Measurements from ENCODE around the gene HPCAL4. TPM values are rescaled to one million over a fixed set of nuclear protein-coding genes. Genes with fewer than 3 reads are reported as not detected.

Gene HPCAL4
- total and polyA plus RNA-seq, 10 of the 15 experiments (the other 5 are each of a cell fraction or from before 2014, with no cell fraction given), result 0.05 to 0.18 (median 0.06) TPM; not detected in 5

- TF ChIP-seq KAT2A (conservative IDR thresholded peaks at IDR 0.05; ENCODE audit: control insufficient read depth, low read depth, low read length), result no peak
- TF ChIP-seq FOS (IDR thresholded peaks at IDR 0.05; ENCODE audit: borderline replicate concordance, extremely low read depth, insufficient read length), result no peak
- TF ChIP-seq ASH2L (IDR thresholded peaks at IDR 0.05; ENCODE audit: borderline replicate concordance, low read depth), result no peak
- no peak for TF ChIP-seq MEF2B (IDR thresholded peaks at IDR 0.05; ENCODE audit: partially characterized antibody, poor library complexity, severe bottlenecking)
These were observed 7.3 kb upstream of the HPCAL4 start (continued) for GRCh38 chr1:39698568-39698967.

- H3K79me2 ChIP-seq (ENCODE audit: control insufficient read depth, insufficient read depth, low read length), result no peaks in the 10 kb centered on the region
- ChIA-PET POLR2A (no interaction called here), RAD21 (ENCODE audit: unreplicated experiment) (no interaction called here), CTCF (interaction anchor here (0.6 to 1.6 kb wide), 6 partner anchors 16 to 103 kb away, joined by 3 to 4 read pairs (median 3); partner anchors contain the start of gene NT5C1A), SMC1A (ENCODE audit: uncharacterized antibody, unreplicated experiment) (interaction anchor here (1.2 kb wide), 1 partner anchor 26 kb away, joined by 4 read pairs; no protein-coding TSS in a partner anchor)
- intact Hi-C loops (cut with micrococcal nuclease; ENCODE audit: unreplicated experiment) (no loop called here), in situ Hi-C loops (cut with MboI) (no loop called here)
- TF ChIP-seq EED (IDR thresholded peaks at IDR 0.05; ENCODE audit: low read depth) (no peak), ZZZ3 (IDR thresholded peaks at IDR 0.05; ENCODE audit: control insufficient read depth, insufficient read length, low read depth) (peak; percentile 13), TAF1 (IDR thresholded peaks at IDR 0.05; ENCODE audit: borderline replicate concordance, low read depth, low read length) (no peak), EGR1 (IDR thresholded peaks at IDR 0.05; ENCODE audit: borderline replicate concordance in 1 of 2, low read depth in 2 of 2, low read length in 2 of 2) (no peak), USF1 (IDR thresholded peaks at IDR 0.05; ENCODE audit: borderline replicate concordance, extremely low read length, insufficient read depth, low read depth, low read length) (no peak), LARP7 (IDR thresholded peaks at IDR 0.05) (no peak), IRF3 (IDR thresholded peaks at IDR 0.05) (no peak)
- TF ChIP-seq, protein P1, sequence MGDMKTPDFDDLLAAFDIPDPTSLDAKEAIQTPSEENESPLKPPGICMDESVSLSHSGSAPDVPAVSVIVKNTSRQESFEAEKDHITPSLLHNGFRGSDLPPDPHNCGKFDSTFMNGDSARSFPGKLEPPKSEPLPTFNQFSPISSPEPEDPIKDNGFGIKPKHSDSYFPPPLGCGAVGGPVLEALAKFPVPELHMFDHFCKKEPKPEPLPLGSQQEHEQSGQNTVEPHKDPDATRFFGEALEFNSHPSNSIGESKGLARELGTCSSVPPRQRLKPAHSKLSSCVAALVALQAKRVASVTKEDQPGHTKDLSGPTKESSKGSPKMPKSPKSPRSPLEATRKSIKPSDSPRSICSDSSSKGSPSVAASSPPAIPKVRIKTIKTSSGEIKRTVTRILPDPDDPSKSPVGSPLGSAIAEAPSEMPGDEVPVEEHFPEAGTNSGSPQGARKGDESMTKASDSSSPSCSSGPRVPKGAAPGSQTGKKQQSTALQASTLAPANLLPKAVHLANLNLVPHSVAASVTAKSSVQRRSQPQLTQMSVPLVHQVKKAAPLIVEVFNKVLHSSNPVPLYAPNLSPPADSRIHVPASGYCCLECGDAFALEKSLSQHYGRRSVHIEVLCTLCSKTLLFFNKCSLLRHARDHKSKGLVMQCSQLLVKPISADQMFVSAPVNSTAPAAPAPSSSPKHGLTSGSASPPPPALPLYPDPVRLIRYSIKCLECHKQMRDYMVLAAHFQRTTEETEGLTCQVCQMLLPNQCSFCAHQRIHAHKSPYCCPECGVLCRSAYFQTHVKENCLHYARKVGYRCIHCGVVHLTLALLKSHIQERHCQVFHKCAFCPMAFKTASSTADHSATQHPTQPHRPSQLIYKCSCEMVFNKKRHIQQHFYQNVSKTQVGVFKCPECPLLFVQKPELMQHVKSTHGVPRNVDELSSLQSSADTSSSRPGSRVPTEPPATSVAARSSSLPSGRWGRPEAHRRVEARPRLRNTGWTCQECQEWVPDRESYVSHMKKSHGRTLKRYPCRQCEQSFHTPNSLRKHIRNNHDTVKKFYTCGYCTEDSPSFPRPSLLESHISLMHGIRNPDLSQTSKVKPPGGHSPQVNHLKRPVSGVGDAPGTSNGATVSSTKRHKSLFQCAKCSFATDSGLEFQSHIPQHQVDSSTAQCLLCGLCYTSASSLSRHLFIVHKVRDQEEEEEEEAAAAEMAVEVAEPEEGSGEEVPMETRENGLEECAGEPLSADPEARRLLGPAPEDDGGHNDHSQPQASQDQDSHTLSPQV (IDR thresholded peaks at IDR 0.05), result no peak
- FAIRE-seq (no peak), ATAC-seq (no peak), DNase-seq (ENCODE audit: low read depth, low spot score) (no peak)
- no peak overlapping the region for H3K4me2 ChIP-seq (ENCODE audit: control insufficient read depth, insufficient read depth)
- H3K9me3 ChIP-seq (replicated peaks; ENCODE audit: control insufficient read depth, insufficient read depth, low read length), result no peaks in the 10 kb centered on the region
- 0% methylated on average over 1 of the region's 1 CpG for WGBS (ENCODE audit: insufficient coverage, insufficient replicate concordance, low lambda C conversion rate, missing lambda C conversion rate)
- no peak overlapping the region for H2AFZ ChIP-seq (ENCODE audit: control insufficient read depth, low read depth, low read length)
- no peaks in the 10 kb centered on the region for H3K36me3 ChIP-seq (ENCODE audit: control insufficient read depth in 2 of 2, insufficient read depth in 2 of 2, low read length in 1 of 2)
- no peak overlapping the region for H3K4me3 ChIP-seq
- H3K4me1 ChIP-seq (ENCODE audit: control insufficient read depth, insufficient read depth, low read length), result peaks cover 3% of the 10 kb centered on the region; the same call in 1 of the 2 replicates
- H4K20me1 ChIP-seq (ENCODE audit: control insufficient read depth, insufficient read depth), result no peaks in the 10 kb centered on the region
- no TSS peak for BruUV-seq (replicated peaks)
- no peak overlapping the region for H3K9ac ChIP-seq (ENCODE audit: control insufficient read depth, insufficient read depth, low read length)
- no peak overlapping the region for H3K27ac ChIP-seq (ENCODE audit: control insufficient read depth, insufficient read depth)
- H3K27me3 ChIP-seq (replicated peaks in 1 of 2; ENCODE audit: control insufficient read depth in 2 of 2, insufficient read depth in 2 of 2, low read length in 1 of 2), result no peaks in the 10 kb centered on the region; a peak in 1 of 4 replicates
These were observed 5.2 kb upstream of the HPCAL4 start for GRCh38 chr1:39696448-39696847.

Measured in GM12878 (cell line).